Stimulated activated CD4-positive, alpha-beta T cell treated with anti-CD3 and anti-CD28 coated beads, Interleukin-4, amount 100 ng/mL, for 1 hour (primary cell): Measurements from ENCODE around the gene TLK2.
"Not testable (repeated sequence)": the region's sequence is repeated elsewhere in the genome, so short reads cannot be mapped to it uniquely, and the experiment has no call there.

ENCODE experiments used
- DNase-seq: peaks from one replicate; pipeline ENCODE4 v3.0.0-alpha.2; 2020

Gene TLK2

DNA sequence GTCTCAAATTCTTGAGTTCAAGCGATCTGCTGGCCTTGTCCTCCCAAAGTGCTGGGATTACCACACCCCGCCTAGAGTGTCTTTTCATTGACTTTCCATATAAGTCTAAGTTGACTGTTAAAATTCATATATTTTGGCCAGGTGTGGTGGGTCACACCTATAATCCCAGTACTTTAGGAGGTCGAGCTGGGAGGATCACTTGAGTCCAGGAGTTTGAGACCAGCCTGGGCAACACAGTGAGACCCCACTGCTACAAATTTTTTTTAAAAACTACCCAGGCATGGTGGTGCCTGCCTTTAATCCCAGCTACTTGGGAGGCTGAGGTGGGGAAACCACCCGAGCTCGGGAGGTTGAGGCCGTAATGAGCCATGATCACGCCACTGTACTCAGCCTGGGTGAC lies 127.0 kb downstream of the TLK2 start:
- no peak for DNase-seq

DNA sequence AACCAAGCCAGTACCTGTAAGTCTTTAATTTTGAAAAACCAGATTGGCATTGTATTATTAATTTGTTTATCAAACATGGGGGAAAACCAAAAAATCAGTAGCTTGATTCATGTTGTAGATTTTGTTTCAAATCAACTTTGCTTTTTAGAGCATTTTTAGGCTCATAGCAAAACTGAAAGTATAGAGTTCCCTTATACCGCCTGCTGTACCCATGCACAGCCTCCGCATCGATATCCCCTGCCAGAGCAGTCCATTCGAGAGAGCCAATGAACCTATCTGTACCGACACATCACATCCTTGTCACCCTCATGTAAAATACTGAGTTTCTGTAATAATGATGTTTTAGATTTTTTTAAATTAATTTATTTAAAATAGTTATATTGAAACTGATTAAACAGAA lies 132.7 kb downstream of the TLK2 start:
- DNase-seq = no peak

DNA sequence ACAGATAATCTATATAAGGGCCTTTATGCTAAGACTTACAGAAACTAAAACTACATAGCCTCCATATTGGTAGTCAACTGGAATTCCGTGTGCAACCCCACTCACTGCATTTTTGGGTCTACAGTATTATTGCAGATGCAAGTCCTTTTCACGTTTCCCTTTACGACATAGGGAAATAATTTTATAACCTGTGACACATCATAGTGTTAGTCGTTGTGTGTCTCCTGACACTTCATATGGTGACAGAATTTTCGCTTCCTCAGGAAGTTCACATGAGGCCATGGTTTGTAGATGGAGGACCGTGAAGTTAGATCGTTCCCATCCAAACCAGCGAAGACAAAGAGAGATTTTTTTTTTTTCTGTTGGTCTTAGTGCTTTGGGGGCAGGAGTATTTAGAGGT lies 133.1 kb downstream of the TLK2 start:
- DNase-seq = no peak

DNA sequence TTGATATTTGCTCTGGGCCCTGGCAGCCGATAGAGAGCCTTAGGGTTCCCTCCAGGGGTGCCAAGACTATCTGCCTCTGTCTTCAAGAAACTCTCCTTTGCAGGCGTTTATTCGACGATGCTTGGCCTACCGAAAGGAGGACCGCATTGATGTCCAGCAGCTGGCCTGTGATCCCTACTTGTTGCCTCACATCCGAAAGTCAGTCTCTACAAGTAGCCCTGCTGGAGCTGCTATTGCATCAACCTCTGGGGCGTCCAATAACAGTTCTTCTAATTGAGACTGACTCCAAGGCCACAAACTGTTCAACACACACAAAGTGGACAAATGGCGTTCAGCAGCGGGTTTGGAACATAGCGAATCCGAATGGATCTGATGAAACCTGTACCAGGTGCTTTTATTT lies 133.7 kb downstream of the TLK2 start:
- not testable (repeated sequence) for DNase-seq

DNA sequence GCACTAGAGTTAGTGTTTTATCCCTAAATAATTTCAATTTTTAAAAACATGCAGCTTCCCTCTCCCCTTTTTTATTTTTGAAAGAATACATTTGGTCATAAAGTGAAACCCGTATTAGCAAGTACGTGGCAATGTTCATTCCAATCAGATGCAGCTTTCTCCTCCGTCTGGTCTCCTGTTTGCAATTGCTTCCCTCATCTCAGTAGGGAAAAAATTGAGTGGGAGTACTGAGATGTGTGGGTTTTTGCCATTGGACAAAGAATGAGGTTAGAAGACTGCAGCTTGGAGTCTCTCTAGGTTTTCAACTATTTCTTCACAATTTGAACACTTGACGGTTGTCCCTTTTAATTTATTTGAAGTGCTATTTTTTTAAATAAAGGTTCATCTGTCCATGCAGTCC lies 134.5 kb downstream of the TLK2 start:
- DNase-seq = not testable (repeated sequence)

DNA sequence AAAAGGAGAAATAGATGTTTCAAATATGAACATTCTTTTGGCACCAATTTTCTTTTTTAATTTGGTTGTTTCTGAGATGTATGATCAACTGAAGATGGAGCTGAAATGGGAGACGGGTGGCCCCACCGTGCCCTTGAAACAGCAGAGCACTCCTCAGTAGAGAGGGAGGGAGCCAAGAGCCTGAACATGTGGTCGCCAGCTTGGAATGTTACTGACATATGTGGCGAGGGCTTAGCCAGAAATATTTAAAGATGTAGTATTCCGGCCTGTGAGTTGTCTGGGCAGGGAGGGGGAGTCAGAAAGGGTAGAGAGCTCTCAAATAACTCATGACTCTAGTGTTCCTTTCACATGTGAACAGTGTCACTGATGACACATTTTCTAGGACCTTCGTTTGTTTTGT lies 135.5 kb downstream of the TLK2 start:
- no peak for DNase-seq

DNA sequence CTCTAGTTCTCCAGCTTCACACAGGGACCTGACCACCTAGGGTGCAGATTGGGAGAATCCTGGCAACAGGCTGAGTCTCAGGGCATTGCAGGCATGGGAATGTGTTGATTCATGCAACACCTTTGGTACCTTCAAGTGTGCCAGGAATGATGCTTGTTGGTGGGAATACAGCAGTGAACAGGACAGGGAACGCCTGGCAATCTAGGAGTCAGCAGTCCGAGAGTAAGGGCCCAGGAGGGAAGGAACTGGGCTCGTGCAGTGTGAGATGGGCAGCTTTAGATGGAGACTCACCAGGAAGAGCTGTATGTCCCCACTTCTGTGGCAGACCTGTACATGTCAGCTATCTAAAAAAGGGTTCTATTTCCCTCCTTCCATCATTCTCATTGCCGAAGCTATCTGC lies 136.9 kb downstream of the TLK2 start:
- DNase-seq = no peak

DNA sequence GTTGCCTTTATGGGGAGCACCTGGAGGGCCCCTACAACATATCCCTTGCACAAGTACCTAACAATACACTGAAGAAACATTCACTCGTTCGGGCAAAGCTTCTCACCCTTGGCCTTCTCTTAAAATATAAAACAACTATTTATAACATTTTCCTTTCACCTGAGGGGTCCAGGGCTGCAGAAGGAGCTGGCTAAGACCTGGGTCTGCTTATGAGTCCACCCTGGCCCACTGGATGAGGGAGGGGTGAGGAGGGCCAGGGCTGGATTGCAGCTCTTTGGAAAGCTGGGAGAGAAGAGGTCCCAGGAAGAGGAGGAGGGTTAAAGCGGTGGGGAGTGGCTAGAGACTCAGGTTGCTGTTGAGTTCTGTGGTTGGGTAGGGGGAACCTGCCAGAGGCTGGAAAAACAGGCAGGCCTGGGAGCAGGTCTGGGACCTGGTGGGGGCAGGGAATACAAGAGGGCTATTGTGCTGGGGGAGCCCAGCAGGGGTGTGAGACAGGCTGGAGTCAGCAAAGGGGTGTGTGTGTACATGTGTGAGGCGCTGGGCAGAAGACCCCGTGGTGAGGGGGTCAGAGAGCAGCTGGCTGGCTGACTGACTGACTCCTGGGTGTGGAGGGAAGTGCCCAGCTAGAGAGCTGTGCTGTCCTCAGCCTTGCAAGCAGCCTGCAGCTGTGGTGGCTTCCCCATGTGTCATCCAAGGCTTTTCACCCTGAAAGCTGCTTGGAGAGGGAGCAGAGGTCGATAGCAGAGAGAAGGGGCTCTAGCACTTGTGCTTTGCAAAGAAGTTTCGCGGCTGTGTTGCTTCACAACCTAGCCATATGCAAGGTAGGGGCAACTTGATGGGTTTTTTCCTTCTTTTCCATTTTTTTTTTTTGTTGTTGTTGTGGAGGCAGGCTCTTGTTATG lies 138.6 kb downstream of the TLK2 start:
- no peak for DNase-seq

DNA sequence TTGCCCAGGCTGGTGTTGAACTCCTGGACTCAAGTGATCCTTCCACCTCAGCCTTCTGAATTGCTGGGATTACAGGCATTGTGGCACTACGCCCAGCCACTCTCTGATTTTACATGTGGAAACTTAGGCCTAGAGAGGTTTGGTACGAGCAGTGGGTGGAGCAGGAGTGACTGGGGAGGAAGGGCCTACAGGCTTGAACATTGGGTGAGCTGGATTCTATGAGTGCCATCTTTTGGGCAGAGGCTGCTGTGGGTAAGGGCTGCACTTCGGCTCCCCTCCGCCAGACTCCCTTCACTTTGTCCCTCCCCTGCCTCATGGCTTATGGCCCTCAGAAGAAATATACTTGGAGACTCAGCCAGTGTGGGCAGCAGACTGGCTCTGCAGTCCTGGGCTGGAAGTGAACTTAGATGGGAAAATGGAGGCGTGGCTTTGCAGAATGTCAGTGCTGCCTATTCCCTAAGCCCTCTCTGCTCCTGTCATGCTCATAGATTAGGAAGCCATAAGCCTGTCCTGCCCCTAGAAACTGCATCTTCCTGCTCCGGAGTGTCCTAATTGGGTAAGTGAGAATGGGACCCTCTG lies 139.4 kb downstream of the TLK2 start:
- no peak for DNase-seq

DNA sequence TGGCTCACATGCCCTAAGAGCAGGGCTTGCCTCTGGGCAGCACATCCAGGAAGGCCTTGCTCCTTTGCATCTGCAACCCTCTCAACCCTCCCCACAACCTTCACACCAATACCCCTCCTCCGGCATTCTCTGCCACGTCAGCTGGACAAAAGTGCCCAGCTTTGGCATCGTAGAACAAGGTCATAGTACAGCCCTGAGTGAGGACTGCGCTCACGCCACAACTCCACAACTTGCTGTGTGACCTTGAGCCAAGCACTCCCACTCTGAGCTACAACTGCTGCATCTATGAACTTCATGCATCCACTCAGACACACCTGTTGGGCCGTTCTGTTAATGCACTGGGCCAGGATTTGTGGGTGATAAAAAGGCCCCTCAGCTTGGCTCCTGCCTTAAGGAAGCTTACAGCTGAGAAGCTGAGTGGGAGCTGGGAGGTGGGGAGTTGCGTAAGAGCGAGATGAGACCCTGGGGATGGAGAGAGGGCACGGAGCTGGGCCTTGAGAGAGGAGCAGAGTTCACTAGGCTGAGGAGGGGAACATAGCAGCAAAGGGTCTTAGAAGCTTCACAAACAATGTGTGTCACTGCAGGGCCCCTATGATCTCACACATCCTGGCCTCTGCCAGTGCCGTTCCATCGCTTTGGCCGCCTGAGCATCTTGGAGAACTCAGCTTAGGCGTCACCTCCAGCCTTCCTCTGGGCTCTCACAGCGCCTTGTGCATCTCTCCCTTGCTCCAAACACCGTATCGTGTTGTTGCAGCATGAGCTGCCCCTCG lies 140.2 kb downstream of the TLK2 start:
- no peak for DNase-seq

DNA sequence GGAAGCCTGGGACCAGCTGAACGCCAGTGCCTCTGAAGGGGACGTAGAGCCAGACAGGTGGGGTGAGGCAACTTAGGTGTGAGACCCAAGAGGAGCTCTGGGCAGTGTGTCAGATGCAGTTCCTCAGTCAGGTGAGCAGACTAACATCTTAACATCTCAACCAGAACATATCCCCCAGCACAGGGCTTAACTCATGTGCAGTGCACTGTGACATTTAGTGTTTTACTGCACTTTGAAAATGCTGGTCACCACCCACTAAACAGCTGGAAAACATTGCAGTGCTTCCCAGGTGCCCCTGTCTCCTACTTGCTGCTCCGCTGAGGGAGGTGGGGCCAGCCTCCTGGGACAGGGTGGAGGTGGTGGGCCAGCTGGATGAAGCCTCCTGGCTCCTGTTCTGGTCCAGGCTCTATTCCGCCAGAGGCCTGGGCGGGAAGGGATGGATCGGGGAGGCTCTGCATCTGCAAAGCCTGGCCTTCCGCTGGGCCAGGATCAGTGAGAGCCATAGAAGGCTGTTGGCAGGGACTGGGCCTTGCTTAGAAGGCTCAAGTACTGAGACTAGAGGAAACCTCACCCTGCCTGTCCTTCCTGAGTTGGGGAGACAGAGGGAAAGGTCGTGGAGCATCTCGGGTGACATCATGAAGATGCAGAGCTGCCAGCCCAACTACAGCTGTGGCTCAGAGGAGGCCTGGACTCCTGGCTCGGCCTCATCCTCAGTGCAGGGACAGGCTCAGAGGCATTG lies 141.0 kb downstream of the TLK2 start:
- DNase-seq = no peak

DNA sequence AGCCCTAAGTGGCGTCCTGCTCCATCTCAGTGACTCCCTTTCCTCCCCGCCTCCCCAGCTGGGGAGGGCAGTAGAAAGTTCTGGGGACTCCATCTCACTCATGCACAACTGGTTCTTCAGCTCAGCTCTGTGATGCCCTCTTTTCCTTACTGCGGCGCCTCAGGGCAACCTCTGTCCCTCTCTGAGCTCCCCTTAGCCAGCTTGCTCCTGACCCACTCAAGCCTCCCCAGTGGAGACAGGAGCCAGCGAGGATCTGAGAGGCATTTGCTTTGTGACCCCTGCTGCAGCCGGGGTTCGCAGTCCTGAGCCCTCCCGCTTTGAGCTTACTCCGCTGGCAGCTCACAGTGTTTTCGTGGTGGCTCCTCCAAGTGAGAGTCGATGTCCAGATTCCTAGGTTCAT lies 142.6 kb downstream of the TLK2 start:
- no peak for DNase-seq

DNA sequence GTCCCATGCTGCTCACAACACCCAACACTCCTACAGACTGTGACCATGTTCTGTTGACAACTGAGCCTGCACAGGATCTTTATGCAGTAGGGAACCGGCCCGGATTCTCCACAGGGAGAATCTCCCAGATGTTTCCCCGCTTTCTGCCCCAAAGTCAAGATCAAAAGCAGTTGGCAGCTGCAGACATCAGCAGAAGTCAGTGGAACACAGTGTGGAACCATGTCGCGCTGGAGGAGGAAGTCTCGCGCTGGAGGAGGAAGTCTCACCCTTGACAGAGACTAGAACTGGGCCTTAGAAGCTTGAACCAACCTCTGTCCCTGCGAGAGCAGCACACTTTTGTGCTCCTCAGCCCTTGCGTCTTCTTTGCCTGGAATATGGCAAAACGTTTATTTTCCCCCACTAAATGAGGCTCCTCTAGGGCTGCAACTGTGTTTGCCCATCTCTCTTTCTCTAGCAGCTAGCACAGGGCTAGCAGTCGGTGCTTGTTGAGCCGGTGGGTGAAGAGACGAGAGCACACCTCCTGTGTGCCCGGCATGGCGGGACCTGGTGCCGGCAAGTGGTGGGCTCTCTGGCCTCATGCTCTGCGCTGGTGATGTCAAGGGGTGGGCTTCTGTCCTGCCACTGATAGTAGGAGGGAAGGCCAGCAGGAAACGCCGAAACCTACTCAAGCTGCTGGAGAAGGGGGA lies 146.7 kb downstream of the TLK2 start:
- DNase-seq = no peak

DNA sequence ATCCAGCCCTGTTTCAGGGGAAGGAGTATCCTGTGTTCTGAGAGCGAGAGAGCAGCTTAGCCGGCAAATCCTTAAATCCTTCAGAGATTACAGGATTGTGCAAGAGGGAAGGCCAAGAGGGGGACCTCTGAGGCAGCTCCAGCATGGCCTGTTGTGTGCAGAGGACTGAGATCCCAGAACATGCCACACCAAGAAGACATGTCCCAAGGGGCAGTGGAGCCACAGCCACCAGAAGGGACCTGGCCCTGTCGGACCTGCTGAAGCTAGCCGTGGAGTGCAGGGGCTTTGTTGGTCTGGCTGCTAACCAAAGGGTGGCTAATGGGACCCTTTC lies 147.2 kb downstream of the TLK2 start:
- no peak for DNase-seq

DNA sequence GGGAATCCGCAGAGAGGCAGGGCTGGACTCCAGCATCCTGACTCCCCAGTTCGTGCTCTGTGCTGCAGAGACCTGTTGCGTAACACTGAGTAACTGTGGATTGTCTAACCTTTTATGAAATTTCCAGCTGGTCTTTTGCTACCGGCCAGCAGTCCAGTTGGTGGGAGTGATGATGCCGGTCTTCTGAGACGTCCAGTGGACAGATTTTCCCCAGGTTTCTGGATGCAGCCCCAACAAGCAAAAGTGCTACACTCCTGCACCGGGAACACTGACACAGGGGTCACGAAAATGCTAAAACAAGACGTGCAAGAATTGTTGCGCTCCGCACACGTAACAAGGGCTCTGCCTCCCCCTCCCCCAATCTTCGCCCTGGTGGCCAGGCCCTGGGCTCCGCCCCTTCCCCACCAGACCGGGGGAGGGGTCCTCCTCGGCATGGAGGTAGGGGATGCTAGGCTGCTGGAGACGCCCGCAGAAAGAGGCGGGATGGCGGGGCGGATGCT lies 148.1 kb downstream of the TLK2 start:
- no peak for DNase-seq

DNA sequence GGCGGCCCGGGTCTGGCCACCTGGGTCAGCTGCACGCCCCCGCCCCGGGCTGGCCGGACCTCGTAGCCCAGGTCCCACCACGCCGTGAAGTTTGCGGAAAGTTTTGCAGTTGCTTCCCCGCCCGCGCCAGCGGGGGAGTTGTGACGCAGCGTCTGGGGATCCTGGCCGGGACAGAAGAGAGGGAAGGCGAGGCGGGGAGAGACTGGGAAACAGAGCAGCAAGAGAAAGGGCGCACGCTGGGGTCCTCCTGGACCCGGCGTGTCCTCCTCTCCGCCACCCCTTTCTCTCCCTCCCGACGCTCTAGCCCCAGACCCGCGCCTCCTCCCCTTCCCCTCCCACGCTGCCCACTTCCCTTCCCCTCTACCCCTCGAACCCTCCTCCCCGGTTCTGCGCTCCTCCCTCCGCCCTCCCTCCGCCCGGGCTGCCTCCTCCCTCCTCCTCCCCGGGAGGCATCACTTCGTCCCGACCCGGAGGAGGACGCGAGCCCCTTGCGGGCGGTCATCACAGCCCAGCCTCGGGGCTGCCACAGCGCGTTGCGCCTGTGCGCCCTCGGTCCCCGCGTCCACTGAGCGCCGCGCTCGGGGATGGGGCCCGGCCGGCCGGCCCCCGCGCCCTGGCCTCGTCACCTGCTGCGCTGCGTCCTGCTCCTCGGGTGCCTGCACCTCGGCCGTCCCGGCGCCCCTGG lies 148.7 kb downstream of the TLK2 start, which contains the start of gene MRC2:
Gene MRC2, plus strand, starts transcription at position 452 of the 685 bp plus-strand sequence. Its CDS starts 133 bp downstream, at position 585.
- peak; percentile 59 for DNase-seq

DNA sequence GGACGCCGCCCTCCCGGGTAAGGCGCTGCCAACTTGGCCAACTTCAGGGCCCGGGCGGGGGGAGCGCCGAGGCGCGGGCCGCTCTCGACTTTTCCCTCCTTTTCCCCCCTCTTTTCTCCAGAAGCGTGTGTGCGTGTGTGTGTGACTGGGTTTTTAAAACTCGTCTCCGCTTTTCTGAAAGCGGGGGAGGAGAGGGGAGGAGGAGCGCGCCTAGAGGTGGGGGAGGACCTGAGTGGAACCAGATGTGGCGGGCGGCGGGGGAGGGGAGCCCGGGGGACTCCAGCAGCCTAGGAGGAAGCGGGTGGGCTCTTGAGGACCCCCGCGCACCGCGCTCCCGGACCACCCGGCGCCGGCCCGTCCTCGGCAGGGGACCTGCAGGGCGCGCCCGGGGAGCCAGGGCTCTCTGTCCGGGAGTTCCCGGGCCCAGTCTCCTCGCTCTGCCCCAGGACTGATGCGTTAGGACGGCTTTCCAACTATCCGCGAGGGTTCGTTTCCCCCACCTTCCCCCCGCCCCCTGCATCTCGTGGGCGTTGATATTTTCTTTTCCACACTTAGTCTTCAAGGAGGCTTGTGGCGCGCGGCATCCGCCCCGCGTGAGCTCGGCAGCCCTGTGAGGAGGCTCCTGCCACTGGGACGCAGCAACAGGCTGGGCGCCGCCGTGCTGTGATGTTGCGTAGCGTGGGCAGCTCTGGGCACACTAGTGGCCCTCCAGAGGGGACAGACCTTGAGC lies 149.4 kb downstream of the TLK2 start:
- peak; percentile 61 for DNase-seq

DNA sequence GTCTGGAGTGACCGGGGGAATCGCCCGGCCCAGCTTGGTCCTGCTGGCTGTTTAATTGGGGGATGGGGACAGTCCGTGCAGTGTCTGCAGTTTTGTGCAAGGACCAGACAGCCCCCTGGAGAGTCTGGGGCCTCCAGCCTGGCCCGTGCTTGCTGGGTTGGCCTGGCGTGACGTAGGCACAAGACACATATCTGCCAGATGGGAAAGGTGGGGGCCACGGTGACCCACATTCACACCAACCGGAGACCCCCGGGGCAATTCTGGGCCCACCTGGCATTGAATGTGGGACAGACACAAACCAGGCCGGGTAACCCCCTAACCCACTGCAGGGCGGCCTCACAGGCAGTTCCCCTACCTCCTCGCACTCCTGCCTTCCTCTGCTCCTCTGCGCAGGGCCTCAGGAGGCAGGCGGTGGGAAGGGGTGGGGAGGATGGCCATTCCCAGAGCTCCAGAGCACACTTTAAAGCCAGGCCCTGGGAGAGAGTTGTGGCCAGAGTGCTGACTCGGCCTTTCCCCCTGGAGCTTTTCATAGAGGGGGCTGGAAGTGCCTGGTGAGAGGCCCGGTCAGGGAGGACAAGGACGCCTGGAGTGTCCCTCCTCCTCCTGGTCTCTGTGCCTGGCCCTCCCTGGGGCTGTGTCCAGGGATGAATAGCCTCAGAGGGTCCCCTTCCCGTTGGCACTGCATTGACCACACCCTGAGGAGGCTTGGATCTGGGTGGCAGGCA lies 150.4 kb downstream of the TLK2 start:
- DNase-seq = no peak

DNA sequence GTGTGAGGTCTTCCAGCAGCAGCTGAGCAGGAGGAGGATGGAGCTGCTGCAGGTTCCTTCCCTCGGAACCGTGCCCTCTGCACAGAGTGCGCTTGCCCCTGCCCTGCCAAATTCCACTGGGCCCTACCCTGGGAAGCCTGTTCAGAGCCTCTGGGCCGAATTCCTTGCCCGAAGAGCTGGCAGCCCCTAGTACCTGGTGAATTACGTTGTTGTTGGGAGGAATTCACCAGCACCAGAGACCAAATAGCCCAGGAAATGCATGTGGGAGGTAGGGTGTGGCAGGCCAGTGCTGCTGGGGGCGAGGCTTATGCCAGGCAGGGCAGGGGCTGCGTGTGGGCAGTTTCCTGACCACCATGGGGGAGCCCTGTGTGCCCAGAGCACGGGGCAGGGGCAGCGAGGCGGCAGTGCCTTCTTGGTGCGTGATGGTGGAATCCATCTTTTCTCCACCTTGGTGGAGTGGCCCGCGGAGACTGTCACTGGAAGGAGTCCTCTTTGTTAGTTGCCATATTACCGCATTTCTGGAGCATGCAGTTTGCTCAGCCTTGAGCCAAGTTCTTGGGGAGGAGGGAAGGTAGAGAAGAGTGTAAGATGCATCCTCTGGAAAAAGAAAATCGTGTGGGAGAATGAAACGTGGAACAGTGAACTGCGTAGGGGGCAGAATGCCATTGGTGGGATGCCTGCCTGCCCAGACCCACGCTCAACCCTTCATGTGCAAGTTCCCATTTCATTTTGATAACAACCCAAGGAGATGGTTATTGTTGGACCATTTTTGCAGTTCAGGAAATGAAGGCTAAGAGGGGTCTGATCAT lies 151.1 kb downstream of the TLK2 start:
- no peak for DNase-seq
